GM18517 (cell line): ENCODE results near the gene KCNK16.

Experiments
- ATAC-seq: cut with Tn5 transposase; IDR thresholded peaks from one replicate; pipeline ENCODE4 v1.9.1; 2021; ENCODE audit warnings: mild to moderate bottlenecking, moderate library complexity; ENCODE audit not compliant: unreplicated experiment

The KCNK16 gene

GRCh38 chr6:39322306-39322850 is at the start of gene KCNK16:
KCNK16 (minus strand) TSS chr6:39322702; CDS start chr6:39322540, 162 bp downstream.
- ATAC-seq = no peak

- no peak for ATAC-seq
Observed at GRCh38 chr6:39370390-39370789, 47.9 kb upstream of the KCNK16 start.

GRCh38 chr6:39369987-39370386 is 47.5 kb upstream of the KCNK16 start:
- no peak for ATAC-seq

- no peak for ATAC-seq
Observed at GRCh38 chr6:39367700-39368099, 45.2 kb upstream of the KCNK16 start.

- ATAC-seq = no peak
Observed at GRCh38 chr6:39366931-39367618, 44.6 kb upstream of the KCNK16 start.

- no peak for ATAC-seq
Observed at GRCh38 chr6:39365281-39366074, 43.0 kb upstream of the KCNK16 start.

GRCh38 chr6:39363280-39363679 is 40.8 kb upstream of the KCNK16 start:
- no peak for ATAC-seq

- no peak for ATAC-seq
Observed at GRCh38 chr6:39362487-39362865, 40.0 kb upstream of the KCNK16 start.

- ATAC-seq = peak; percentile 63
Observed at GRCh38 chr6:39361657-39362486, 39.4 kb upstream of the KCNK16 start.

GRCh38 chr6:39360378-39360777 is 37.9 kb upstream of the KCNK16 start:
- no peak for ATAC-seq

GRCh38 chr6:39357998-39358686 is 35.6 kb upstream of the KCNK16 start:
- no peak for ATAC-seq

GRCh38 chr6:39353698-39354315 is 31.3 kb upstream of the KCNK16 start:
- ATAC-seq = no peak

- no peak for ATAC-seq
Observed at GRCh38 chr6:39350723-39351505, 28.4 kb upstream of the KCNK16 start.

- ATAC-seq = no peak
Observed at GRCh38 chr6:39348740-39349139, 26.2 kb upstream of the KCNK16 start.

- no peak for ATAC-seq
Observed at GRCh38 chr6:39347906-39348585, 25.5 kb upstream of the KCNK16 start.

GRCh38 chr6:39347206-39347605 is 24.7 kb upstream of the KCNK16 start:
- ATAC-seq = no peak

GRCh38 chr6:39344821-39345280 is 22.3 kb upstream of the KCNK16 start:
- ATAC-seq = no peak

GRCh38 chr6:39343396-39343870 is 20.9 kb upstream of the KCNK16 start:
- ATAC-seq = no peak
